Psoas muscle (tissue), 8 donors: Measurements from ENCODE around the gene MOB3A. TPM values are rescaled to one million over a fixed set of nuclear protein-coding genes. Genes with fewer than 3 reads are reported as not detected.

Source experiments
- ATAC-seq, 4 donors: fragments of 200-7000 bp; cut with Tn5 transposase; one replicate each; pipeline ENCODE4 v1.9.1; 2020; ENCODE audit warnings: moderate library complexity in 3 of 4, mild to moderate bottlenecking in 2 of 4
- DNase-seq, 2 donors: peaks; one replicate each; pipeline ENCODE4 v3.0.0-alpha.2; 2020
- H3K27ac ChIP-seq: fragments of 200-600 bp; one replicate; pipeline ENCODE4 v1.8.0; 2022
- H3K27me3 ChIP-seq, 3 donors: fragments of 200-600 bp in 1 of 3; one replicate each; pipeline versions ENCODE4 v1.6.1 to v1.8.0; 2013 to 2022; ENCODE audit warnings: low read length in 2 of 3, mild to moderate bottlenecking in 2 of 3, moderate library complexity in 1 of 3; ENCODE audit not compliant: insufficient read depth in 3 of 3
- H3K36me3 ChIP-seq, 2 donors: fragments of 200-600 bp in 1 of 2; one replicate each; pipeline versions ENCODE4 v1.6.1 to v1.8.0; 2013 to 2022; ENCODE audit warnings: low read depth in 1 of 2, mild to moderate bottlenecking in 1 of 2, moderate library complexity in 1 of 2; ENCODE audit not compliant: insufficient read depth in 1 of 2
- H3K4me1 ChIP-seq: fragments of 200-600 bp; one replicate; pipeline ENCODE4 v1.8.0; 2022
- H3K4me3 ChIP-seq: fragments of 200-600 bp; one replicate; pipeline ENCODE4 v1.8.0; 2022; ENCODE audit warnings: mild to moderate bottlenecking
- H3K9me3 ChIP-seq: fragments of 200-600 bp; one replicate; pipeline ENCODE4 v1.8.0; 2022
- WGBS, 3 donors: extraction: QIAGEN DNeasy Blood & Tissue Kit; methylation state at CpG; one replicate each; pipeline versions ENCODE4 v1.1.6 to v1.1.7; 2013; 5-methylcytosine and 5-hydroxymethylcytosine counted together
- intact Hi-C, 2 donors: fragments of 100-400 bp; cut with DNase I; formaldehyde crosslinking; loops; one replicate each; pipeline versions ENCODE4 v1.11.0 to v1.14.2; 2022
- polyA plus RNA-seq, 3 donors: library from polyadenylated mRNA; stranded (reverse); fragments of 200-250 nt; gene quantifications; one replicate each; pipeline ENCODE4 v1.2.3, GENCODE V29; 2013
- total RNA-seq, 4 donors: library from RNA; stranded (reverse); fragmentation: NEBNext Ultra II Directional in 2 of 4; extraction: Animal tissue kit (Norgen Biotek cat#: 25700) in 2 of 4; gene quantifications; one replicate each; pipeline versions ENCODE4 v1.2.1 to v1.2.4, GENCODE V29; 2021 to 2023
- TF ChIP-seq, protein P1 (sequence below): fragments of 200-600 bp; IDR thresholded peaks from one replicate; pipeline ENCODE4 v1.8.0; 2022; ENCODE audit warnings: antibody characterized with exemption
- donor health status: healthy with polysubstance abuse.
- donor health status: DM: no; HTN: no; CAD: no; lungs with moderate emphysema.
- donor health status: Bipolar disorder and iron deficiency.
- donor health status: healthy.
- donor health status: DM: yes; HTN: yes; CAD: no.
- donor health status: DM: no; HTN: no; CAD: no.
- donor health status: DM: no; HTN: no; CAD: no.
- donor health status: DM: yes; HTN: yes; CAD: no.

The MOB3A gene
- total and polyA plus RNA-seq, 7 donors = 8.3 to 19.8 (median 13.5) TPM

DNA sequence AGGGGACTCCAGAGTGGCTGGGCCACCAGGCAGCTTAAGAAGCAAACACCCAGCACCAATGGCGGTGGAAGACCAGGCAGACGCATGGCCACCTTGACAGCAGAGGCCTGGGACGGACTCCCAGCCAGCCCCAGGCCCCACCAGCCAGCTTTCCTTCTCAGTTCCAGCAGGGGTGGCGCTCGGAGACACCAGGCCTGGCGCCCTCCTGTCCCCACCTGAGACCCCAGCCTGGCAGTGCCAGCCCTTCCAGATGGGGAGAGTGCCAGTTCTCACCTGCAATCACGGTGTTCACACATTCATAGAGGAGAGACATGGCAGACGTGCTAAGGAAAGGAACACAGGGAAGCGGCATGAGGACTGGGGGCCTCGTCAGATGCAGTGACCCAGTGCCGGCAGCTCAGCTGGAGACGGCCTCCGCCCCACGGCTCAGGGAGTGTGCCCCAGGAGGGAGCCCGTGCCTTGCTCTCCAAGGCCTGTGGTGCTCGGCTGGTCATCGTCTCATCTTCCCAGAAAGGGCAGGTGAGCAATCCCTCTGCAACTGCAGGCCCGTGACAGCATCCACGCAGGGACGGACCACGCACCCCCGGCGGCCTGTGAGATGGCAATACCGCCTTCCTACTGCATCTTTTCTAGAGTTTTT, 30.9 kb upstream of the MOB3A start:
- intact Hi-C loops = no loop called here
- Histone ChIP-seq H3K27me3 (no peaks in the 10 kb centered on the region), H3K9me3 (no peaks in the 10 kb centered on the region), H3K4me3 (no peak overlapping the region), H3K27ac (no peak overlapping the region), H3K36me3 (peaks cover 9 to 90% of the 10 kb centered on the region in 2 donors), H3K4me1 (no peaks in the 10 kb centered on the region)
- ATAC-seq (no peak), DNase-seq (no peak)
- TF ChIP-seq, protein P1, sequence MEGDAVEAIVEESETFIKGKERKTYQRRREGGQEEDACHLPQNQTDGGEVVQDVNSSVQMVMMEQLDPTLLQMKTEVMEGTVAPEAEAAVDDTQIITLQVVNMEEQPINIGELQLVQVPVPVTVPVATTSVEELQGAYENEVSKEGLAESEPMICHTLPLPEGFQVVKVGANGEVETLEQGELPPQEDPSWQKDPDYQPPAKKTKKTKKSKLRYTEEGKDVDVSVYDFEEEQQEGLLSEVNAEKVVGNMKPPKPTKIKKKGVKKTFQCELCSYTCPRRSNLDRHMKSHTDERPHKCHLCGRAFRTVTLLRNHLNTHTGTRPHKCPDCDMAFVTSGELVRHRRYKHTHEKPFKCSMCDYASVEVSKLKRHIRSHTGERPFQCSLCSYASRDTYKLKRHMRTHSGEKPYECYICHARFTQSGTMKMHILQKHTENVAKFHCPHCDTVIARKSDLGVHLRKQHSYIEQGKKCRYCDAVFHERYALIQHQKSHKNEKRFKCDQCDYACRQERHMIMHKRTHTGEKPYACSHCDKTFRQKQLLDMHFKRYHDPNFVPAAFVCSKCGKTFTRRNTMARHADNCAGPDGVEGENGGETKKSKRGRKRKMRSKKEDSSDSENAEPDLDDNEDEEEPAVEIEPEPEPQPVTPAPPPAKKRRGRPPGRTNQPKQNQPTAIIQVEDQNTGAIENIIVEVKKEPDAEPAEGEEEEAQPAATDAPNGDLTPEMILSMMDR = no peak
- 88 to 94% (median 93%) methylated on average over 22 to 24 of the region's 24 CpGs for whole genome bisulfite sequencing, 3 donors

DNA sequence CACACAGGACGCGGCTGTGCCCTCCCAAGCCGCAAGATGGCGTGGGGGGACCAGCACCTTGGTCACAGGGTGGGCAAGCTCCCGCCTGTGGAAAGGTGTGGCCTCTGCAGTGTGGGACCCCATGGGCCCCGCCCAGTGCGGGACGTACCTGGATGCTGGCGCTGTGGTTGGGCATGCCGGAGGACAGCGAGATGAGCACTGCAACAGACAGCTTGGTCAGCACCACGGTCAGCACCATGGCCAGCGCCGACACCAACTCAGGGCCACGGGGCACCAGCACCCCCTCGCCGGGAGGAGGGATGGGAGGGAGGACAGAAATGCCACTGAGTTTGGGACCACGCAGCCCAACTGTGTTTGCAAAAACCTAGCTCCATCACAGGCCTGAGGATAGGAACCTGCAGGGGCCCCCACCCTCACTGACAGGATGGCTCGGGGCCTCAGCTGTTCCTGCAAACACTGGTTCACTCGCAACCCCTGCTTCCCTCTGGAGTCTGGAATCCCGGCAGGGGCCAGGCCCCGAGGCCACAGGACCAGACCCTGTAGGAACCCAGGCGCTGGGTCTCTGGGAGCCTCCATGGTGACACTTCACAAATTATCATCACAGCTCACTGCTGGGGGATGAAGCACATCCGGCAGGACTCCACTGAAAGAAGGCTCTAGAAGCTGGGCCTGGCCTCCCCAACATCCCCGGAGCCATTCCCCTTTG, 27.7 kb upstream of the MOB3A start:
- TF ChIP-seq, protein P1 = no peak

DNA sequence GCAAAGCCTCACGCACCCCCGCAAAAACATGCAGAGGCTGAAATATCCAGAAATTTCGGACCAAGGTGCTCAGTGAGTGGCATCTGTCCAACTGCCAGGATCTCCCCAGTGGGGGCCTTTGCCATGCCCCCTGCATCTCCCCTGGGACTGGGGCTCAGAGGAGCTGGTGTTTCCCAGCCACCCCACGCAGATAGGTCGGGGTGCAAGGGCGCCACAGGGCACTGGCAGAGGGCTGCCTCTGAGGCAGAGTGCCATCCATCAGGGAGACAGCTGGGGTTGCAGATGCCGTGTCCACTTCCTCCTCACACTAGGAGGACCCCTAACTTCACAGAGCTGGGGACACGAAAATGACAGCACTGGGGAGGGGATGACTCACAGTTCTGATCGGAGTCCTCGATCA, 26.9 kb upstream of the MOB3A start:
- Histone ChIP-seq H3K4me3 (no peak overlapping the region), H3K9me3 (no peaks in the 10 kb centered on the region), H3K27me3 (no peaks in the 10 kb centered on the region), H3K4me1 (no peaks in the 10 kb centered on the region), H3K27ac (no peak overlapping the region), H3K36me3 (peaks cover 15 to 99% of the 10 kb centered on the region in 2 donors)
- no peak for ATAC-seq
- no peak for DNase-seq
- TF ChIP-seq, protein P1 = no peak
- 94 to 97% (median 95%) methylated on average over 10 of the region's 10 CpGs for WGBS, 3 donors
- intact Hi-C loops = no loop called here

More for the DNA sequence above, 27.7 kb upstream of the MOB3A start:
- Histone ChIP-seq H3K27me3 (no peaks in the 10 kb centered on the region), H3K27ac (no peak overlapping the region), H3K9me3 (no peaks in the 10 kb centered on the region), H3K4me1 (no peaks in the 10 kb centered on the region), H3K36me3 (peaks cover 15 to 93% of the 10 kb centered on the region in 2 donors), H3K4me3 (no peak overlapping the region)
- no peak for ATAC-seq
- DNase-seq = peak in 1 of 2 donors; percentile 47
- WGBS, 3 donors = 81 to 89% (median 87%) methylated on average over 25 of the region's 25 CpGs
- intact Hi-C loops = no loop called here

DNA sequence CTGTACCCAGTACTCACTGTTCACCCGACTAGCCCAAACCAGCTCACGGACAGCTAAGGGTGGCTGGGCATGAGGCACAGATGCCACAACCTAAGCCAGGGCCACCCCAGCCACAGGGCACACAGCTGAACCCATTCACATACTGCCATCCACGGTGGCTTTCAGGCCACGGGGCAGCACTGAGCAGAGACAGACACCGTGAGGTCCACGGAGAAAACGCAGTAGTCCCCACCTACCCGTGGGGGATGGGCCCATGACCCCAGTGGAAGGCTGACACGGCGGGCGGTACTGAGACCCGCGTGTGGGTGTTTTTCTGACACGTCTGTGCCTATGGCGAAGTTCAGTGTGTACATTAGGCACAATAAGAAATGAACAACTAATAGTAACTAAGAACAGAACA, 26.1 kb upstream of the MOB3A start:
- DNase-seq = no peak
- Histone ChIP-seq H3K4me1 (no peaks in the 10 kb centered on the region), H3K27me3 (no peaks in the 10 kb centered on the region), H3K4me3 (no peak overlapping the region), H3K9me3 (no peaks in the 10 kb centered on the region), H3K36me3 (peaks cover 15 to 99% of the 10 kb centered on the region in 2 donors), H3K27ac (no peak overlapping the region)
- ATAC-seq = no peak
- TF ChIP-seq, protein P1 = no peak
- intact Hi-C loops = no loop called here
- WGBS, 3 donors = 90 to 93% (median 91%) methylated on average over 15 of the region's 15 CpGs
